ENCODE results near the gene PNMA8B. TPM values are rescaled to one million over a fixed set of nuclear protein-coding genes. Genes with fewer than 3 reads are reported as not detected.

The PNMA8B gene
- total RNA-seq, 1 donor from 2014 or later: 0.09 TPM

- Mint-ChIP-seq H3K27ac (no peak overlapping the region), H3K36me3 (peaks cover 6% of the 10 kb centered on the region), H3K9me3 (peaks cover 8% of the 10 kb centered on the region), H3K4me1 (no peaks in the 10 kb centered on the region), H3K4me3 (no peak overlapping the region), H3K27me3 (ENCODE audit: insufficient read depth, low read depth) (peaks cover 4% of the 10 kb centered on the region)
- Histone ChIP-seq H3K4me1 (no peaks in the 10 kb centered on the region), H3K27me3 (no peaks in the 10 kb centered on the region), H3K9me3 (ENCODE audit: low read depth) (no peaks in the 10 kb centered on the region), H3K79me2 (ENCODE audit: low read depth) (no peaks in the 10 kb centered on the region), H3F3A (ENCODE audit: low read depth) (no peaks in the 10 kb centered on the region), H4K20me1 (ENCODE audit: low read depth) (no peaks in the 10 kb centered on the region), H3K9ac (no peak overlapping the region), H2AFZ (replicated peaks) (no peak overlapping the region), H3K27ac (no peak overlapping the region), H3K4me3 (no peak overlapping the region), H3K4me2 (no peak overlapping the region), H3K36me3 (no peaks in the 10 kb centered on the region)
- DNase-seq (ENCODE audit: low spot score): no peak
- TF ChIP-seq EZH2 (IDR thresholded peaks at IDR 0.05): no peak
- TF ChIP-seq, protein P1, sequence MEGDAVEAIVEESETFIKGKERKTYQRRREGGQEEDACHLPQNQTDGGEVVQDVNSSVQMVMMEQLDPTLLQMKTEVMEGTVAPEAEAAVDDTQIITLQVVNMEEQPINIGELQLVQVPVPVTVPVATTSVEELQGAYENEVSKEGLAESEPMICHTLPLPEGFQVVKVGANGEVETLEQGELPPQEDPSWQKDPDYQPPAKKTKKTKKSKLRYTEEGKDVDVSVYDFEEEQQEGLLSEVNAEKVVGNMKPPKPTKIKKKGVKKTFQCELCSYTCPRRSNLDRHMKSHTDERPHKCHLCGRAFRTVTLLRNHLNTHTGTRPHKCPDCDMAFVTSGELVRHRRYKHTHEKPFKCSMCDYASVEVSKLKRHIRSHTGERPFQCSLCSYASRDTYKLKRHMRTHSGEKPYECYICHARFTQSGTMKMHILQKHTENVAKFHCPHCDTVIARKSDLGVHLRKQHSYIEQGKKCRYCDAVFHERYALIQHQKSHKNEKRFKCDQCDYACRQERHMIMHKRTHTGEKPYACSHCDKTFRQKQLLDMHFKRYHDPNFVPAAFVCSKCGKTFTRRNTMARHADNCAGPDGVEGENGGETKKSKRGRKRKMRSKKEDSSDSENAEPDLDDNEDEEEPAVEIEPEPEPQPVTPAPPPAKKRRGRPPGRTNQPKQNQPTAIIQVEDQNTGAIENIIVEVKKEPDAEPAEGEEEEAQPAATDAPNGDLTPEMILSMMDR (IDR thresholded peaks at IDR 0.05): no peak
Observed at GRCh38 chr19:46450737-46451136, 44.9 kb downstream of the PNMA8B start.

DNA sequence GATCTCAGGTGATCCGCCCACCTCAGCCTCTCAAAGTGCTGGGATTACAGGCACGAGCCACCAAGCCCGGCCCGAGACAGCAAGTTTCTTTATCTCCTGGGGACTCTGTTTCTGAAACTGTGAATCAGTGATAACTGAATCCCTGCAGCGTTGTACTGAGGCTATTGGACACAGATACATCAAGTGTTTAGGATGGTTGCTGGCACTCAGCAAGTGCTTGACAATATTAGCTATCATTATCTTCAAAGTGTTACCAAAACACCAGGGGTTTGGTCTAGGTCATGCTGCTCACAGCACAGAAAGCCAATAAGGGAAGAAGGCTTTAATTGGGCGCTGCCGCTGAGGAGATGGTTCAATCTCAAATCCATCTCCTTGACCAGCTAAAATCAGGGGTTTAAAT, 46.4 kb downstream of the PNMA8B start:
- Mint-ChIP-seq H3K4me3 (no peak overlapping the region), H3K9me3 (peaks cover 8% of the 10 kb centered on the region), H3K27ac (no peak overlapping the region), H3K27me3 (ENCODE audit: insufficient read depth, low read depth) (peaks cover 4% of the 10 kb centered on the region), H3K4me1 (no peaks in the 10 kb centered on the region), H3K36me3 (peaks cover 6% of the 10 kb centered on the region)
- Histone ChIP-seq H3K27ac (no peak overlapping the region), H3K9me3 (ENCODE audit: low read depth) (no peaks in the 10 kb centered on the region), H3K79me2 (ENCODE audit: low read depth) (no peaks in the 10 kb centered on the region), H2AFZ (replicated peaks) (no peak overlapping the region), H4K20me1 (ENCODE audit: low read depth) (no peaks in the 10 kb centered on the region), H3K36me3 (no peaks in the 10 kb centered on the region), H3K27me3 (no peaks in the 10 kb centered on the region), H3K9ac (no peak overlapping the region), H3K4me1 (no peaks in the 10 kb centered on the region), H3K4me3 (no peak overlapping the region), H3F3A (ENCODE audit: low read depth) (no peaks in the 10 kb centered on the region), H3K4me2 (no peak overlapping the region)
- DNase-seq (ENCODE audit: low spot score): no peak
- TF ChIP-seq EZH2 (IDR thresholded peaks at IDR 0.05): no peak
- TF ChIP-seq, protein P1 (IDR thresholded peaks at IDR 0.05): no peak
- no peak for TF ChIP-seq EZH2phosphoT487 (IDR thresholded peaks at IDR 0.05)

DNA sequence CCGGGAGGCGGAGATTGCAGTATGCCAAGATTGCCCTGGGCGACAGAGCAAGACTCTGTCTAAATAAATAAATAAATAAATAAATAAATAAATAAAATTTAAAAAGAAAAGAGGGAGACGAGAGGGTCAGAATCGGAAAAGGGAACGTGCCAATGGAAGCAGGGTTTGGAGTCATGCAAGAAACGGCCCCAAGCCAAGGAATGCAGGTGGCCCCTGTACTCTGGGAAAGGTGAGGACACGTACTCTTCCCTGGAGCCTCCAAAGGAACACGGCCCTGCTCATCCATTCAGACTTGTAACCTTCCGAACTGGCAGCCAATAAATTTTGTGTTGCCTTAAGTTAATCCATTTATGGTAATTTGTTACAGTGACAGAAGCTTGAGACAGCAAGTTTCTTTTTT, 47.1 kb downstream of the PNMA8B start:
- Histone ChIP-seq H3K4me2 (no peak overlapping the region), H3K36me3 (no peaks in the 10 kb centered on the region), H3K4me1 (no peaks in the 10 kb centered on the region), H3K27ac (no peak overlapping the region), H3K9me3 (ENCODE audit: low read depth) (no peaks in the 10 kb centered on the region), H3K4me3 (no peak overlapping the region), H3K9ac (no peak overlapping the region), H2AFZ (replicated peaks) (no peak overlapping the region), H3F3A (ENCODE audit: low read depth) (no peaks in the 10 kb centered on the region), H3K79me2 (ENCODE audit: low read depth) (no peaks in the 10 kb centered on the region), H3K27me3 (no peaks in the 10 kb centered on the region), H4K20me1 (ENCODE audit: low read depth) (no peaks in the 10 kb centered on the region)
- H3K4me3 Mint-ChIP-seq: no peak overlapping the region
- no peak overlapping the region for H3K27ac Mint-ChIP-seq
- TF ChIP-seq EZH2 (IDR thresholded peaks at IDR 0.05): no peak
- TF ChIP-seq EZH2phosphoT487 (IDR thresholded peaks at IDR 0.05): no peak
- TF ChIP-seq, protein P1 (IDR thresholded peaks at IDR 0.05): no peak
- H3K9me3 Mint-ChIP-seq: peaks cover 8% of the 10 kb centered on the region
- no peak for DNase-seq (ENCODE audit: low spot score)
- no peaks in the 10 kb centered on the region for H3K4me1 Mint-ChIP-seq
- H3K27me3 Mint-ChIP-seq (ENCODE audit: insufficient read depth, low read depth): peaks cover 4% of the 10 kb centered on the region
- peaks cover 6% of the 10 kb centered on the region for H3K36me3 Mint-ChIP-seq
